Mucosa of descending colon (tissue), 3 donors: ENCODE results near the gene PIEZO2. TPM values are rescaled to one million over a fixed set of nuclear protein-coding genes. Genes with fewer than 3 reads are reported as not detected.

Experiments
- ATAC-seq: fragments of 200-7000 bp; cut with Tn5 transposase; one replicate; pipeline ENCODE4 v1.9.1; 2020; ENCODE audit warnings: mild to moderate bottlenecking, moderate library complexity
- DNase-seq, 3 donors: peaks; one replicate each; pipeline ENCODE4 v3.0.0-alpha.2; 2020
- H3K36me3 ChIP-seq: fragments of 200-600 bp; one replicate; pipeline ENCODE4 v1.8.0; 2021; ENCODE audit warnings: low read depth, mild to moderate bottlenecking
- H3K4me1 ChIP-seq: fragments of 200-600 bp; one replicate; pipeline ENCODE4 v1.8.0; 2021; ENCODE audit warnings: low read depth, mild to moderate bottlenecking
- H3K4me3 ChIP-seq: fragments of 200-600 bp; one replicate; pipeline ENCODE4 v1.8.0; 2021; ENCODE audit warnings: mild to moderate bottlenecking
- H3K9me3 ChIP-seq: fragments of 200-600 bp; one replicate; pipeline ENCODE4 v1.8.0; 2021; ENCODE audit warnings: mild to moderate bottlenecking
- intact Hi-C, 2 donors: fragments of 100-400 bp; cut with DNase I in 1 of 2; cut with micrococcal nuclease in 1 of 2; formaldehyde crosslinking; loops; one replicate each; pipeline versions ENCODE4 v1.11.0 to v1.11.1; 2022; cut with DNase I, micrococcal nuclease
- total RNA-seq, 3 donors: library from RNA; stranded (reverse); fragmentation: NEBNext Ultra II Directional in 2 of 3; extraction: Animal tissue kit (Norgen Biotek cat#: 25700) in 2 of 3; gene quantifications; one replicate each; pipeline versions ENCODE4 v1.2.1 to v1.2.4, GENCODE V29; 2021 to 2023
- TF ChIP-seq, protein P1 (sequence below): fragments of 200-600 bp; IDR thresholded peaks from one replicate; pipeline ENCODE4 v1.8.0; 2022; ENCODE audit warnings: antibody characterized with exemption, mild to moderate bottlenecking
- donor health status: DM: no; HTN: no; CAD: no; lungs with moderate emphysema.
- donor health status: DM: no; HTN: no; CAD: no.
- donor health status: DM: no; HTN: yes; CAD: no.

PIEZO2 gene
- total RNA-seq, 3 donors from 2014 or later, result 1.0 to 18.9 (median 1.4) TPM

DNA sequence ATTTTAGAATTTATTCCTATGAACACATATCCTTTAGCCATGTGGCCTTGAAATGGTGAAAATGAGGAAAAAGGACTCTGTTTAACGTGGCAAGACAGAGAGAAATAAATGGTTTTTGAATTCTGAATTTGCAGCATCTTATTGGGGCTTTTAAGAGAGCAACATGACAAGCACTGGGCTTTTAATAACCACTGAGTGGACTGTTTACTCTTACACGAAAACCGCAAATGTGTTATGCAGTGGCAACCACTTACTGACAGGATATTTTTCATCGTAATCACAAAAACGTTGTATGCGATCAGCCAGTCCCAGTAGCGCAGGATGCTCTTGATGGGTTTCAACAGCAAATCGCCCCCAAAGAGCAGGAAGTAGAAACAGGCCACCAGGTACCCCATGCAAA is 397.0 kb downstream of the PIEZO2 start:
- H3K36me3 ChIP-seq, result no peaks in the 10 kb centered on the region
- H3K9me3 ChIP-seq, result no peaks in the 10 kb centered on the region
- TF ChIP-seq, protein P1, sequence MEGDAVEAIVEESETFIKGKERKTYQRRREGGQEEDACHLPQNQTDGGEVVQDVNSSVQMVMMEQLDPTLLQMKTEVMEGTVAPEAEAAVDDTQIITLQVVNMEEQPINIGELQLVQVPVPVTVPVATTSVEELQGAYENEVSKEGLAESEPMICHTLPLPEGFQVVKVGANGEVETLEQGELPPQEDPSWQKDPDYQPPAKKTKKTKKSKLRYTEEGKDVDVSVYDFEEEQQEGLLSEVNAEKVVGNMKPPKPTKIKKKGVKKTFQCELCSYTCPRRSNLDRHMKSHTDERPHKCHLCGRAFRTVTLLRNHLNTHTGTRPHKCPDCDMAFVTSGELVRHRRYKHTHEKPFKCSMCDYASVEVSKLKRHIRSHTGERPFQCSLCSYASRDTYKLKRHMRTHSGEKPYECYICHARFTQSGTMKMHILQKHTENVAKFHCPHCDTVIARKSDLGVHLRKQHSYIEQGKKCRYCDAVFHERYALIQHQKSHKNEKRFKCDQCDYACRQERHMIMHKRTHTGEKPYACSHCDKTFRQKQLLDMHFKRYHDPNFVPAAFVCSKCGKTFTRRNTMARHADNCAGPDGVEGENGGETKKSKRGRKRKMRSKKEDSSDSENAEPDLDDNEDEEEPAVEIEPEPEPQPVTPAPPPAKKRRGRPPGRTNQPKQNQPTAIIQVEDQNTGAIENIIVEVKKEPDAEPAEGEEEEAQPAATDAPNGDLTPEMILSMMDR, result no peak
- intact Hi-C loops, result no loop called here
- H3K4me1 ChIP-seq, result no peaks in the 10 kb centered on the region
- H3K4me3 ChIP-seq, result no peak overlapping the region
- DNase-seq (no peak), ATAC-seq (no peak)

DNA sequence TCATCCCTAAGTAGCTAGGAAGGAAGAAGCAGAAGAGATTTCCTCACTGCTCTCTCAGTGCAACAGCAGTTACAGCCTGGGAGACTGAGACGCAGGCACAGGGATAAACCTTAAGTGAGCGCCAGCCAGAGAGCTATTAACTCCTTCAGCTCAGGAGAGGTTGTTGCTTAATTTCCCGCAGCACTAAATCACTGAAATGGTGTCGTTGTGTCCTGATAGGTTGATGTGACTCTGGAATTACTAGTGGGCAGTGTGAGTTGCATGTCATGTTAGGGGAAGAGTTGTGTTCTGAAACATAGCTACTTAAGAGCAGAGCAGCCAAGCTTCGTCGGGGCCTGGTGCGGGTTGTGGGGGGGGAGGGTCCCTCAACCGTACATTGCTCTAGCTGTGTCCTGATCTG is 397.7 kb downstream of the PIEZO2 start:
- ATAC-seq, result no peak
- Histone ChIP-seq H3K36me3 (no peaks in the 10 kb centered on the region), H3K9me3 (no peaks in the 10 kb centered on the region), H3K4me1 (no peaks in the 10 kb centered on the region), H3K4me3 (no peak overlapping the region)
- TF ChIP-seq, protein P1, result no peak
- no peak for DNase-seq
- intact Hi-C loops, result no loop called here

DNA sequence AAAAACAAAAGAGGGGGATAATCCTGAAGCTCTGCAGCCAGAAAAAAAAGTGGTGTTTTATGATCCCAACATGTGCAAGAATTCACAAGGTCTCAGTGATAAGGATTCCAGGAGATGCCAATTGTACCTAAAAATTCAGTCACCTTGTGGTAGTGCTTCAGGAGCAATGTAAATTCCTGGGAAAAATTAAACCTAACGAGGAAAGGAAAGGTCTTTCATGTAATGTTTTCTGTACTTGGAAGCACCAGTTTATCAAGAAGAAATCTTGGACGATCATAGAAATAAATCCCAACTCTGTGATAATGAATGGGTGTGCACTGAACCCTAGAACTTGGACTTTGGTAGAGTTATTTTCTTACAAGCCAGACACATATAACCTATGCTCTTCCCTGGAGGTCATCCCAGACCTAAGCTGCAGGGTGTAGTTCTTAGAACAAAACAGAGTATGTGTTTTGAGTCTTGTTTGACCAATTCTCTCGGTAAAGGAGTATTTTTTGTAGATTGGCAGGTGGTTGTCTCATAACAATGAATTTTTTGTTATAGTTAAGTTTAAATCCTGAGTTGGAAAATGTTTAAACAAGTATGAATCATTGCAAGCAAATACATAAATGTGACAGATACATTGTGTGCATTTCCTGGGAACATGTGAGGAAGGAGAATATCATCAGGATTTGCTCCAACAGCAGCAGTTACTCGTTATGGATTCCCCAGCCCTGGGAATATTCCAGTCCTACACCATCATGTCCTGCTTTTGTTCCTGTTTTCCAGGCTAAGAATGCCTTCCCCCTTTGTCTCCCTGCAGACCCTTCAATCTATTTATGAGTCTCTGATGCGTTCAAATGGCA is 399.0 kb downstream of the PIEZO2 start:
- Histone ChIP-seq H3K9me3 (no peaks in the 10 kb centered on the region), H3K4me3 (no peak overlapping the region), H3K4me1 (no peaks in the 10 kb centered on the region), H3K36me3 (no peaks in the 10 kb centered on the region)
- ATAC-seq, result peak; percentile 29
- DNase-seq, result no peak
- TF ChIP-seq, protein P1, result no peak
- intact Hi-C loops, result no loop called here

DNA sequence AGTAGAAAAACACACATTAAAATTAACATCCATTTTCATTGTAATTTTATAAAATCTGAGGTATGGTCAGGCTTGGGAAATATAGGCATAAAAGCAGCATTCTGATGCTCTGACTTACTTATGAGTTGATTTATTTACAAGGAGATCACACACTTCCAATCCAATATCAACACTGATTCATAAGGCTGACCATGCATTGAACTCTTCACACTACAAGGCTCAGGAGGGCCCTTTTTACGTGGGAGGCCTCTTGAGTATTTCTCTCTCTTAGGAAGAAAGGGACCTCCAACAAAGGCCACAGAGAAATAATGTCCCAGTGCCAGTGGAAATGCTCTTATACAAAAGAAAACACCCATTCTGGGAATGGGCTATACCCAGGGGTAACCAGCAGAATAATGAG is 400.7 kb downstream of the PIEZO2 start:
- no peak overlapping the region for H3K4me3 ChIP-seq
- H3K4me1 ChIP-seq, result no peaks in the 10 kb centered on the region
- ATAC-seq (no peak), DNase-seq (no peak)
- intact Hi-C loops, result no loop called here
- no peaks in the 10 kb centered on the region for H3K36me3 ChIP-seq
- TF ChIP-seq, protein P1, result no peak
- no peaks in the 10 kb centered on the region for H3K9me3 ChIP-seq

DNA sequence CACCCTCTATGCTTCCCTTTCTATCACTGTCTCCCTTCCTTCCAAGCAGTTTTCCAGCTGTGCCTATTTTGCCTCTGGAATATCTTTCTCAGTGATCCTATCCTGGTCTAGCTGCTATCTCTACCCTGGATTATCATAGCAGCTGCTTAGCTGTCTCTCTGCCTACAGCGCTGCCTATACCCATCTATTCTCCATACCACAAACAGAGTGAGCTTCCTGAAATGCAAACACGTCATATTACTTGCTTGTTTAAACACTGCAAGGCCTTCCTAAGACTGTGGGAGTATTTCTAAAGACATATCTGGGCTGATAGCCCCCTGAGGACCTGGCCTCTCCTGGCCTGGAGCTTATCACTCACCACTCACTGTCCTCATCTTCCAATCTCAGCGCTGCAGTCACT is 403.4 kb downstream of the PIEZO2 start:
- Histone ChIP-seq H3K36me3 (no peaks in the 10 kb centered on the region), H3K4me1 (no peaks in the 10 kb centered on the region), H3K9me3 (no peaks in the 10 kb centered on the region), H3K4me3 (no peak overlapping the region)
- TF ChIP-seq, protein P1, result no peak
- DNase-seq (no peak), ATAC-seq (no peak)
- intact Hi-C loops, result no loop called here
